ENCODE results near the gene ETFDH.

ETFDH gene

GRCh38 chr4:158756588-158756987 lies 84.5 kb downstream of the ETFDH start:
- DNase-seq = no peak

GRCh38 chr4:158758142-158758541 lies 86.0 kb downstream of the ETFDH start:
- no peak for DNase-seq

DNA sequence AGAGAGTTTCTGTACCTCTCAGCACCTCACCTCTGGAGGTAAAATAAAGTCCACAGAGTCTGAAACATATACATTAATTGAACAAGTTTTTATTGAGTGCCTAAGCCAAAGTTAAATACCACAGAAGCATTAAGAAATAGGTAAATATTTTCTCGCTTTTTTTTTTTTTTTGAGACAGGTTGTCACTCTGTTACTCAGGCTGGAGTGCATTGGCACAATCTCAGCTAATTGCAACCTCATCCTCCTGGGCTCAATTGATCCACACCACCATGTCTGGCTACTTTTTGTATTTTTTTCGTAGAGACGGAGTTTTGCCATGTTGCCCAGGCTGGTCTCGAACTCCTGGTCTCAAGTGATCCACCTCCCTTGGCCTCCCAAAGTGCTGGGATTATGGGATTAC lies 86.6 kb downstream of the ETFDH start:
- DNase-seq = no peak
